Sigmoid colon (tissue), 7 donors: ENCODE results near the gene ADAMTS17. TPM values are rescaled to one million over a fixed set of nuclear protein-coding genes. Genes with fewer than 3 reads are reported as not detected.

Experiments
- DNase-seq: peaks from one replicate; pipeline ENCODE4 v3.0.0-alpha.2; 2019
- H3K27ac ChIP-seq, 4 donors: fragments of 200-600 bp; sonication (generic); one replicate each; pipeline ENCODE4 v1.5.1; 2016 to 2019; ENCODE audit warnings: mild to moderate bottlenecking in 1 of 4
- H3K27me3 ChIP-seq, 3 donors: fragments of 200-600 bp; sonication (generic); one replicate each; pipeline ENCODE4 v1.5.1; 2019; ENCODE audit warnings: mild to moderate bottlenecking in 1 of 3
- H3K36me3 ChIP-seq, 4 donors: fragments of 200-600 bp; sonication (generic); one replicate each; pipeline ENCODE4 v1.5.1; 2016 to 2019
- H3K4me1 ChIP-seq, 4 donors: fragments of 200-600 bp; sonication (generic); one replicate each; pipeline ENCODE4 v1.5.1; 2017 to 2019
- H3K4me3 ChIP-seq, 4 donors: fragments of 200-600 bp; sonication (generic); one replicate each; pipeline ENCODE4 v1.5.1; 2017 to 2019; ENCODE audit warnings: mild to moderate bottlenecking in 2 of 4, moderate library complexity in 1 of 4
- H3K9me3 ChIP-seq, 4 donors: fragments of 200-600 bp in 3 of 4; sonication (generic) in 3 of 4; one replicate each; pipeline versions ENCODE4 v1.5.1 to v1.6.1; 2013 to 2019
- EP300 ChIP-seq, 4 donors: sonication (generic); formaldehyde crosslinking; IDR thresholded peaks; one replicate each; pipeline ENCODE4 v1.6.1; 2017; ENCODE audit warnings: antibody characterized with exemption in 4 of 4
- POLR2A ChIP-seq, 2 donors: fragments of 450-650 bp; IDR thresholded peaks; one replicate each; pipeline ENCODE4 v1.6.1; 2016; ENCODE audit warnings: antibody characterized with exemption in 2 of 2, mild to moderate bottlenecking in 2 of 2, moderate library complexity in 2 of 2
- POLR2AphosphoS5 ChIP-seq, 4 donors: sonication (generic); formaldehyde crosslinking; IDR thresholded peaks; one replicate each; pipeline ENCODE4 v1.6.1; 2017; ENCODE audit warnings: antibody characterized with exemption in 4 of 4
- WGBS, 2 donors: extraction: QIAGEN DNeasy Blood & Tissue Kit; methylation state at CpG; one replicate each; pipeline ENCODE4 v1.1.7; 2013; 5-methylcytosine and 5-hydroxymethylcytosine counted together
- intact Hi-C: fragments of 100-400 bp; cut with DNase I; formaldehyde crosslinking; loops from one replicate; pipeline ENCODE4 v1.15.1; 2023
- polyA plus RNA-seq, 3 donors: library from polyadenylated mRNA; stranded (reverse); fragments of 200-250 nt; gene quantifications; one replicate each; pipeline ENCODE4 v1.2.3, GENCODE V29; 2013
- total RNA-seq, 4 donors: library from RNA; depleted of rRNA; stranded (reverse); fragments of >200 nt; gene quantifications; one replicate each; pipeline ENCODE4 v1.1.0, GENCODE V29; 2016
- TF ChIP-seq, protein P1 (sequence below), 4 experiments: fragments of 450-650 bp in 3 of 4; fragments of 200-600 bp in 1 of 4; IDR thresholded peaks; one replicate each; pipeline ENCODE4 v1.5.1; 2016 to 2019; ENCODE audit warnings: antibody characterized with exemption in 4 of 4, mild to moderate bottlenecking in 3 of 4, moderate library complexity in 2 of 4
- donor health status: healthy with polysubstance abuse.
- donor health status: Bipolar disorder and iron deficiency.
- donor health status: healthy.

Gene ADAMTS17
- total and polyA plus RNA-seq, 7 donors = 0.46 to 3.6 (median 1.2) TPM

DNA sequence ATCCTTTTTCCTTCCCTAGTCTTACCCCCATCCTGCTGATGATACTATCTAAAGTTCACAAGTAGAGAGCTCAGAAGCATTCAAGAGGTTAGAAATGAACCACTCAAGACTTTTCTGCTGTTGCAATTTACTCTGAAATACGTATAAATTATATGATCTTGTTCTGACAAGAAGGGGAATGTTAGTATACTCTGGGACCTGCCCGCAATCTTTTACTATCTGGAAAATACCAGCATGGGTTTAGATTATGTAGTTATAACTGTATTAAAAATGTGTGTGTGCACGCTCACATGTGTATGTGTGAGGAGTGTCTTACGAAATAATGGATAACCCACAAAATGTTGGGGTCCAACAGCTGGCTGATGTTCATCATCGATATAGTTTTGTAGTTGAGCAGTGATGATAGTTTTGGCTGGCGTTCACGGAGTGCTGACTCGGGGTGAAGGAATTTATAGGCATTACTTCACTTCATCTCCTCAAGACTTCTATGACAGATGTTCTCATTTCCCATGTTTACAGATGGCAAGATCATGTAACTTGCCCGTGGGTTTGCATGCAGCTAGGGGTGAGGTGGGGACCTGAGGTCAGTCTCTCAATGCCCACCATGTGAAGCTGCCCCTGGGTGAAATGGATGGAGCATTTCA lies 311.1 kb downstream of the ADAMTS17 start:
- DNase-seq = no peak
- Histone ChIP-seq H3K9me3 (peaks cover 0 to 7% (median 0%) of the 10 kb centered on the region in 4 donors), H3K27ac (no peak overlapping the region), H3K27me3 (no peaks in the 10 kb centered on the region), H3K36me3 (no peaks in the 10 kb centered on the region), H3K4me1 (no peaks in the 10 kb centered on the region), H3K4me3 (no peak overlapping the region)
- intact Hi-C loops = no loop called here
- WGBS, 2 donors = 84 to 87% methylated on average over 9 of the region's 9 CpGs
- TF ChIP-seq, protein P1, sequence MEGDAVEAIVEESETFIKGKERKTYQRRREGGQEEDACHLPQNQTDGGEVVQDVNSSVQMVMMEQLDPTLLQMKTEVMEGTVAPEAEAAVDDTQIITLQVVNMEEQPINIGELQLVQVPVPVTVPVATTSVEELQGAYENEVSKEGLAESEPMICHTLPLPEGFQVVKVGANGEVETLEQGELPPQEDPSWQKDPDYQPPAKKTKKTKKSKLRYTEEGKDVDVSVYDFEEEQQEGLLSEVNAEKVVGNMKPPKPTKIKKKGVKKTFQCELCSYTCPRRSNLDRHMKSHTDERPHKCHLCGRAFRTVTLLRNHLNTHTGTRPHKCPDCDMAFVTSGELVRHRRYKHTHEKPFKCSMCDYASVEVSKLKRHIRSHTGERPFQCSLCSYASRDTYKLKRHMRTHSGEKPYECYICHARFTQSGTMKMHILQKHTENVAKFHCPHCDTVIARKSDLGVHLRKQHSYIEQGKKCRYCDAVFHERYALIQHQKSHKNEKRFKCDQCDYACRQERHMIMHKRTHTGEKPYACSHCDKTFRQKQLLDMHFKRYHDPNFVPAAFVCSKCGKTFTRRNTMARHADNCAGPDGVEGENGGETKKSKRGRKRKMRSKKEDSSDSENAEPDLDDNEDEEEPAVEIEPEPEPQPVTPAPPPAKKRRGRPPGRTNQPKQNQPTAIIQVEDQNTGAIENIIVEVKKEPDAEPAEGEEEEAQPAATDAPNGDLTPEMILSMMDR (IDR thresholded peaks at IDR 0.05) = no peak

DNA sequence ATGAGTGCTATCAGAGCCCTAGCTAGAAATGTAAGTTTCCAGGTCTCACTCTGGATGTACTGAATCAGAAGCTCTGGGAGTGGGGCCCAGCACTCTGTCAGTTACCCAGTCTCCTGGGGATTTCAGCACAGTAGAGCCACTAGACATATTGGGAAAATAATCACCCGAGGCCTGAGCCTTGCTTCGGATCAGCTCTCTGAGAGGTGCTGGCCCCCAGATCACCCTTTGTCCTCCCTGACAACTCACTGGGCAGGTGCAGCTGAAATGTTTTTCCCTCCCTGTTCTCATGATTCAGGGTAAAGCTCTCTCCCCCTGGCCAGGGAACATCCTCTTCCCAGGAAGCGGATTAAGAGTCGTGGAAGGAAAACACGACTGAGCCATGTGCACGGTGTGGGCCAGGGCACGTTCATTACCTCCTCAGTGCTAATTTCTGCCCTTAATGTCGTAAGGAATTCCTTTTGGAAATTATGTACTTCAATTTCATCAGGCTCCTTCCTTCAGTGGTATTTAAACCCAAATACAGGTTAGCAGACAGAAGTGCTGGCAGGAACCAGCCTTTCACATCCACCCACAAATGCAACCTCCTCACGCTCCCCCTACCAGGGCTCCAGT lies 311.8 kb downstream of the ADAMTS17 start:
- no peaks in the 10 kb centered on the region for H3K4me1 ChIP-seq
- H3K27ac ChIP-seq = no peak overlapping the region
- peaks cover 0 to 7% (median 0%) of the 10 kb centered on the region in 4 donors for H3K9me3 ChIP-seq
- DNase-seq = no peak
- 86 to 94% methylated on average over 9 of the region's 9 CpGs for WGBS, 2 donors
- H3K36me3 ChIP-seq = no peaks in the 10 kb centered on the region
- intact Hi-C loops = no loop called here
- H3K4me3 ChIP-seq = no peak overlapping the region
- no peaks in the 10 kb centered on the region for H3K27me3 ChIP-seq
- TF ChIP-seq POLR2AphosphoS5 (IDR thresholded peaks at IDR 0.05) (no peak), POLR2A (IDR thresholded peaks at IDR 0.05) (no peak), EP300 (IDR thresholded peaks at IDR 0.05) (no peak)

DNA sequence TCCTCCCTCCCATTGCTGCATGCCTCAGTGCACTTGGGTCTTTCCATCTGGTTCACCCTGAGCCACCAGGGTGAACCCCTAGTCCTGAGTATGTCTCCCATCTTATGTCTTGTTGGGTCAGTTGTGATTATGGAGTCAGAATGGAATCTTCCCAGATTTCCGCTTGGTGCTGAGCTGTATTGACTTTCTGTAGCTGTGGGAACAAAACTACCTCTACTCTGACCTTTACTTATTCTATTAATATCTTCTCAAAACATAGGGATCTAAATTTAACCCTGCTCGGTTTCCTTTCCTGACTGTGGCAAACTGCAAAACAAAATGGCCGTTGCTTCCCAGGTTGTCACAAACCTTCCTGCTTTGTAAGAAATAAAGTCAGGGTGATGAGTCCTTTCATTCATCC lies 312.7 kb downstream of the ADAMTS17 start:
- Histone ChIP-seq H3K4me3 (no peak overlapping the region), H3K36me3 (no peaks in the 10 kb centered on the region), H3K9me3 (peaks cover 0 to 7% (median 0%) of the 10 kb centered on the region in 4 donors), H3K27me3 (no peaks in the 10 kb centered on the region), H3K4me1 (no peaks in the 10 kb centered on the region), H3K27ac (no peak overlapping the region)
- DNase-seq = no peak
- intact Hi-C loops = no loop called here
- no peak for TF ChIP-seq POLR2A (IDR thresholded peaks at IDR 0.05)
- TF ChIP-seq, protein P1 (IDR thresholded peaks at IDR 0.05) = no peak
- no peak for TF ChIP-seq POLR2AphosphoS5 (IDR thresholded peaks at IDR 0.05)
- no peak for TF ChIP-seq EP300 (IDR thresholded peaks at IDR 0.05)
- WGBS, 2 donors = 89 to 92% methylated on average over 3 of the region's 3 CpGs

DNA sequence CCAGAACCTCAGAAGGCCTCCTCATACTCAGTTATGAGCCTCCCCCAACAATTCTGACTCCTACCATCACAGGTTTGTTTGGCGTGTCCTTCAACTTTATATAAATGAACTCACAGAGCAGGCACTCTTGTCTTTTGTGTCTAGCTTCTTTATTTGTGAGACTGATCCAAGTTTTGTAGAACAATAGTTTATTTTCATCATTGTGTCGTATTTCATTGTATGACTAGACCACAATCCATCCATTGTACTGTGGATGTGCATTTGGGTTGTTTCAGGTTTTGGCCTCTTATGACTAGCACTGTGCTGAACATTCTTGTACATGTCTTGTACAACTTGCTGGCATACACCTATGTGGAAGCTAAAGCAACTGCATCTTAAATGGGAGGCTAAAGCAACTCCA lies 315.7 kb downstream of the ADAMTS17 start:
- DNase-seq = no peak
- Histone ChIP-seq H3K27me3 (no peaks in the 10 kb centered on the region), H3K27ac (no peak overlapping the region), H3K36me3 (no peaks in the 10 kb centered on the region), H3K9me3 (peaks cover 0 to 7% (median 0%) of the 10 kb centered on the region in 4 donors), H3K4me1 (no peaks in the 10 kb centered on the region), H3K4me3 (no peak overlapping the region)
- intact Hi-C loops = no loop called here
- TF ChIP-seq, protein P1 (IDR thresholded peaks at IDR 0.05) = no peak
- TF ChIP-seq POLR2A (IDR thresholded peaks at IDR 0.05) = no peak
- no peak for TF ChIP-seq EP300 (IDR thresholded peaks at IDR 0.05)
- no peak for TF ChIP-seq POLR2AphosphoS5 (IDR thresholded peaks at IDR 0.05)
- 90 to 91% methylated on average over 2 of the region's 2 CpGs for WGBS, 2 donors

DNA sequence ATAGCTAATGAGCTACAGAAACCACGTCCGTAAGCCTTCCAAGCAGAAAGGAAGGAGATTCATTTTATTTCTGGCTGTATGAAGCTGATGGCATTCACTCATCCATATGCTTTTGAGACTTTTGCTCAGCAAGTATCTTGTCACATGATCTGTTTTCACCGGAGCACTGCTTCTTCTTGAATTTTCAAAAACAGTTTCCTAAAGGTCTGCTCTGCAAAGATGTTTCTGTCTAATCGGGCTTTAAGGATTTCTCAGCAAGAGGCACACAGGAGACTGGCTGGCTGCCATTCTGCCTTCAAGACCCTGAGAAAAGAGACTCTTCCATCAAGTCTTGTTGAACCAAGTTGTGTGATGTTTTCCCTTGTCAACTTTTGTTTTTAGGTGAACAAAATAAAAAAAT lies 319.0 kb downstream of the ADAMTS17 start:
- Histone ChIP-seq H3K27ac (no peak overlapping the region), H3K4me3 (no peak overlapping the region), H3K9me3 (peaks cover 0 to 5% (median 0%) of the 10 kb centered on the region in 4 donors), H3K36me3 (no peaks in the 10 kb centered on the region), H3K27me3 (no peaks in the 10 kb centered on the region), H3K4me1 (no peaks in the 10 kb centered on the region)
- intact Hi-C loops = no loop called here
- 76 to 85% methylated on average over 4 of the region's 4 CpGs for WGBS, 2 donors
- TF ChIP-seq POLR2A (IDR thresholded peaks at IDR 0.05) (no peak), POLR2AphosphoS5 (IDR thresholded peaks at IDR 0.05) (no peak), EP300 (IDR thresholded peaks at IDR 0.05) (no peak)
- TF ChIP-seq, protein P1 (IDR thresholded peaks at IDR 0.05) = no peak
- DNase-seq = no peak
